GM21367 (cell line): Measurements from ENCODE around the gene ZNF200.
"Not testable (repeated sequence)": the region's sequence is repeated elsewhere in the genome, so short reads cannot be mapped to it uniquely, and the experiment has no call there.

Experiments used
- ATAC-seq: cut with Tn5 transposase; IDR thresholded peaks from one replicate; pipeline ENCODE4 v1.9.1; 2021; ENCODE audit not compliant: unreplicated experiment

The ZNF200 gene

DNA sequence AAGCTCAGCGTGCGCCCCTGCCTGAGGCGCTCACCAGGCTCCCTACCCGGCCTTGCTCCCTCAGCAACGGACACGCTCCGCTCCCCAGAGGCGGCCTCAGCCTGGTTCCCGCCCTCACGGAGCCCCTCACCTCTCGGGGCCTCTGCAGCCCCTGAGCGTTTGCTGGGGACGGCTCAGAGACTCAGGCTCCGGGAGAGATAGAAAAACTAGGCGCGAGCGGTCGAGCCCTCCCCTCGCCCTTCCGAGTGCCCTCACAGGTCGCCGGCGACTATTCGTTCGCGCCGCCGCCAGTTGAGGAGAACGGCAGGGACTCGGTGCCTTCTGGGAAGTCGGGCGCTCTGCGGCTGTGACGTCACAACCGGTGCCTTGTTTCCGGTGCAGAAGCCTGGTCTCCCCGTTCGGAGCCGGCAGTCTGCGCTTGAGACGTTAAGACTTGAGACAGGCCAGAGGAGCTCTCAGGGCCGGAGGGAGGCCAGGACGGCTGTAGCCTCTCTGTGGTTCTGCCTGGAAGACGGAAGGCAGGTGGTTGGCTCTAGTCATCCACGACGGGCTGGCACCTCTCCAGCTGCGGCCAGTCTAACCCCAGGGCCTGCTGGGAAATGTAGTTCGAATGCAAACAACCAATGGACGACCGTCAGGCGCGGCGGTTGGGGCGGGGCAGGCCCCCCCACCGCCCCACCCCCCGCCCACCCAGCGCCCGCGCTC lies at the start of gene ZNF200:
TSS of gene ZNF200 (minus strand) at position 302 of the 705 bp plus-strand sequence. CDS start 1,403 bp downstream, outside the sequence.
- ATAC-seq: peak; percentile 85

GRCh38 chr16:3283543-3284447 lies 48.8 kb upstream of the ZNF200 start:
- ATAC-seq: peak; percentile 1

GRCh38 chr16:3282730-3283542 lies 48.0 kb upstream of the ZNF200 start, which contains the start of gene ZNF263:
Gene ZNF263, plus strand, starts transcription at chr16:3283491. Its CDS starts 328 bp downstream, at chr16:3283819.
- ATAC-seq: peak; percentile 66

DNA sequence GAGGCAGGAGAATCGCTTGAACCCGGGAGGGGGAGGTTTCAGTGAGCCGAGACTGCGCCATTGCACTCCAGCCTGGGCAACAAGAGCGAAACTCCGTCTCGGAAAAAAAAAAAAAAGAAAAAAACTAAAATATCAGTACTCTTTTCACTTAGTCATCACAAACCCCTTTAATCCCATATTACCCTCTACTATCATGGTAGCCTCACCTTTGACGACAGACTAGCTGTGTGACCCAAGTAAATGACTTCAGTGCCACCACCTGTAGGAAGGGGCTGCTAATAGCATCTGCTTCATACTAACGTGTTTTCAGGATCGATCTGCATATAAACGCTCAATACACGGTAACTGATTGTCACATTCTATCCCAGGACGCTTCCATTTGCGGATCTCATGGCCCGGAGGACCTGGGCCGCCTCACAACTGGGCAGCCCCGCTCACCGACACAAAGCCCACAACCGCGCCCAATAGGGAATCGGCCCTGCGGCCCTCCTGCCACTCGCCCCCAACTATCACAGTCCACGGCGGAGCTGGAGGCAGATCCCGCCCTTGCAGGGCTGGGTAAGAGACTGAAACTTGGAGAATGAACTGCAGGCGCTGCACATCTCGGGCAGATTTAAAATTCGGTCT lies 47.3 kb upstream of the ZNF200 start:
- ATAC-seq: peak; percentile 25

- ATAC-seq: no peak
Observed at GRCh38 chr16:3281222-3281820, 46.4 kb upstream of the ZNF200 start.

- ATAC-seq: no peak
Observed at GRCh38 chr16:3276679-3277078, 41.7 kb upstream of the ZNF200 start.

GRCh38 chr16:3274947-3275346 lies 40.0 kb upstream of the ZNF200 start:
- no peak for ATAC-seq

DNA sequence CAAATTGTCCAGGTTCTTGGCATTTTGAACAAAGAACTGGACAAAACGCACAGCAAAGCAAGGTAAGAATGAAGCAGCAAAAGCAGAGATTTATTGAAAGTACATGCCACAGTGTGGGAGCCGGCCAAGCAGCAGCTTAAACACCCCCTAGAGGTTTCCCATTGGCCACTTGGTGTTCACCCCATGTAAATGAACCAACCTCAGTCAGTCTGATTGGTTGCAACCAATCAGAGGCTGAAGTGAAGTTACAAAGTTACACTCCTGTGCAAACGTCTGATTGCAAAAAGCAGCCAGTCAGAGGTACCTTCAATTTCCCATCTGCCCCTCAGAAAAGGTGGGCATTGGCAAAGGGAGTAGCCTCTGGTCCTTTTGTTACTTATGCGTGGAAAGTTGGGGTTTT lies 39.5 kb upstream of the ZNF200 start:
- no peak for ATAC-seq

DNA sequence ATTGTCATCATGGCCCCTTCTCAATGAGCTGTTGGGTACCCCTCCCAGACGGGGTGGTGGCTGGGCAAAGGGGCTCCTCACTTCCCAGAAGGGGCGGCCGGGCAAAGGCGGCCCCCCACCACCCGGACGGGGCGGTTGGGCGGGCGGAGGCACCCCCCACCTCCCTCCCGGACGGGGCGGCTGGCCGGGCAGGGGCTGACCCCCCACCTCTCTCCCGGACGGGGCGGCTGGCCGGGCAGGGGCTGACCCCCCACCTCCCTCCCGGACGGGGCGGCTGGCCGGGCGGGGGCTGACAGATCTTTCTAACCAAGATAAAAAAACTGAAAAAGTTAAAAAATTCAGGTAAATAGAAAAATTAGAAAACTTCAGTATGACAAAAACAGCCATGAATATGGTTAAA lies 36.3 kb upstream of the ZNF200 start:
- ATAC-seq: not testable (repeated sequence)

DNA sequence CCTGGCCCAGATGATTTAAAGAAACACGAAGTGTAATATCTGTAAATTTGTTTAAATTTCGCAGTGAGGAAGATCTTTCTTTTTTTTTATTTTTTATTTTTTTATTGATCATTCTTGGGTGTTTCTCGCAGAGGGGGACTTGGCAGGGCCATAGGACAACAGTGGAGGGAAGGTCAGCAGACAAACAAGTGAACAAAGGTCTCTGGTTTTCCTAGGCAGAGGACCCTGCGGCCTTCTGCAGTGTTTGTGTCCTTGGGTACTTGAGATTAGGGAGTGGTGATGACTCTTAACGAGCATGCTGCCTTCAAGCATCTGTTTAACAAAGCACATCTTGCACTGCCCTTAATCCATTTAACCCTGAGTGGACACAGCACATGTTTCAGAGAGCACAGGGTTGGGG lies 35.8 kb upstream of the ZNF200 start:
- ATAC-seq: not testable (repeated sequence)

- no peak for ATAC-seq
Observed at GRCh38 chr16:3268294-3268693, 33.3 kb upstream of the ZNF200 start.

- no peak for ATAC-seq
Observed at GRCh38 chr16:3266873-3267537, 32.0 kb upstream of the ZNF200 start.

- peak; percentile 76 for ATAC-seq
Observed at GRCh38 chr16:3264137-3265036, 29.4 kb upstream of the ZNF200 start.

- ATAC-seq: no peak
Observed at GRCh38 chr16:3262517-3262916, 27.6 kb upstream of the ZNF200 start.

GRCh38 chr16:3259836-3260235 lies 24.9 kb upstream of the ZNF200 start:
- ATAC-seq: no peak

- no peak for ATAC-seq
Observed at GRCh38 chr16:3256866-3257465, 22.0 kb upstream of the ZNF200 start.

GRCh38 chr16:3256146-3256865 lies 21.3 kb upstream of the ZNF200 start, which contains the start of gene MEFV:
Gene MEFV, minus strand, starts transcription at chr16:3256633. Its CDS starts 46 bp downstream, at chr16:3256587.
- no peak for ATAC-seq
